Muscle layer of colon (tissue), 2 donors: ENCODE data around the gene ARFGEF3.
"Not testable (repeated sequence)": the region's sequence is repeated elsewhere in the genome, so short reads cannot be mapped to it uniquely, and the experiment has no call there.

Experiments used
- H3K27ac ChIP-seq: one replicate; pipeline ENCODE4 v1.7.0; 2013; ENCODE audit warnings: low read depth, mild to moderate bottlenecking, low read length, moderate library complexity
- H3K27me3 ChIP-seq, 2 donors: one replicate each; pipeline ENCODE4 v1.7.0; 2013; ENCODE audit warnings: low read length in 2 of 2, mild to moderate bottlenecking in 2 of 2; ENCODE audit not compliant: insufficient read depth in 2 of 2, control insufficient read depth in 1 of 2
- H3K36me3 ChIP-seq: one replicate; pipeline ENCODE4 v1.7.0; 2013; ENCODE audit warnings: mild to moderate bottlenecking, low read length; ENCODE audit not compliant: insufficient read depth
- H3K4me1 ChIP-seq: one replicate; pipeline ENCODE4 v1.7.0; 2013; ENCODE audit warnings: mild to moderate bottlenecking, low read length; ENCODE audit not compliant: insufficient read depth
- H3K4me3 ChIP-seq, 2 donors: one replicate each; pipeline ENCODE4 v1.7.0; 2013; ENCODE audit warnings: low read length in 2 of 2, low read depth in 1 of 2, mild to moderate bottlenecking in 1 of 2, moderate library complexity in 1 of 2
- H3K9ac ChIP-seq: one replicate; pipeline ENCODE4 v1.7.0; 2013; ENCODE audit warnings: low read length
- H3K9me3 ChIP-seq: one replicate; pipeline ENCODE4 v1.7.0; 2013; ENCODE audit warnings: mild to moderate bottlenecking, low read length
- donor health status: abdominal sarcoma.
- donor health status: Adenocarcinoma of cecum.

Gene ARFGEF3, protein sequence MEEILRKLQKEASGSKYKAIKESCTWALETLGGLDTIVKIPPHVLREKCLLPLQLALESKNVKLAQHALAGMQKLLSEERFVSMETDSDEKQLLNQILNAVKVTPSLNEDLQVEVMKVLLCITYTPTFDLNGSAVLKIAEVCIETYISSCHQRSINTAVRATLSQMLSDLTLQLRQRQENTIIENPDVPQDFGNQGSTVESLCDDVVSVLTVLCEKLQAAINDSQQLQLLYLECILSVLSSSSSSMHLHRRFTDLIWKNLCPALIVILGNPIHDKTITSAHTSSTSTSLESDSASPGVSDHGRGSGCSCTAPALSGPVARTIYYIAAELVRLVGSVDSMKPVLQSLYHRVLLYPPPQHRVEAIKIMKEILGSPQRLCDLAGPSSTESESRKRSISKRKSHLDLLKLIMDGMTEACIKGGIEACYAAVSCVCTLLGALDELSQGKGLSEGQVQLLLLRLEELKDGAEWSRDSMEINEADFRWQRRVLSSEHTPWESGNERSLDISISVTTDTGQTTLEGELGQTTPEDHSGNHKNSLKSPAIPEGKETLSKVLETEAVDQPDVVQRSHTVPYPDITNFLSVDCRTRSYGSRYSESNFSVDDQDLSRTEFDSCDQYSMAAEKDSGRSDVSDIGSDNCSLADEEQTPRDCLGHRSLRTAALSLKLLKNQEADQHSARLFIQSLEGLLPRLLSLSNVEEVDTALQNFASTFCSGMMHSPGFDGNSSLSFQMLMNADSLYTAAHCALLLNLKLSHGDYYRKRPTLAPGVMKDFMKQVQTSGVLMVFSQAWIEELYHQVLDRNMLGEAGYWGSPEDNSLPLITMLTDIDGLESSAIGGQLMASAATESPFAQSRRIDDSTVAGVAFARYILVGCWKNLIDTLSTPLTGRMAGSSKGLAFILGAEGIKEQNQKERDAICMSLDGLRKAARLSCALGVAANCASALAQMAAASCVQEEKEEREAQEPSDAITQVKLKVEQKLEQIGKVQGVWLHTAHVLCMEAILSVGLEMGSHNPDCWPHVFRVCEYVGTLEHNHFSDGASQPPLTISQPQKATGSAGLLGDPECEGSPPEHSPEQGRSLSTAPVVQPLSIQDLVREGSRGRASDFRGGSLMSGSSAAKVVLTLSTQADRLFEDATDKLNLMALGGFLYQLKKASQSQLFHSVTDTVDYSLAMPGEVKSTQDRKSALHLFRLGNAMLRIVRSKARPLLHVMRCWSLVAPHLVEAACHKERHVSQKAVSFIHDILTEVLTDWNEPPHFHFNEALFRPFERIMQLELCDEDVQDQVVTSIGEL (N-terminal part only)

DNA sequence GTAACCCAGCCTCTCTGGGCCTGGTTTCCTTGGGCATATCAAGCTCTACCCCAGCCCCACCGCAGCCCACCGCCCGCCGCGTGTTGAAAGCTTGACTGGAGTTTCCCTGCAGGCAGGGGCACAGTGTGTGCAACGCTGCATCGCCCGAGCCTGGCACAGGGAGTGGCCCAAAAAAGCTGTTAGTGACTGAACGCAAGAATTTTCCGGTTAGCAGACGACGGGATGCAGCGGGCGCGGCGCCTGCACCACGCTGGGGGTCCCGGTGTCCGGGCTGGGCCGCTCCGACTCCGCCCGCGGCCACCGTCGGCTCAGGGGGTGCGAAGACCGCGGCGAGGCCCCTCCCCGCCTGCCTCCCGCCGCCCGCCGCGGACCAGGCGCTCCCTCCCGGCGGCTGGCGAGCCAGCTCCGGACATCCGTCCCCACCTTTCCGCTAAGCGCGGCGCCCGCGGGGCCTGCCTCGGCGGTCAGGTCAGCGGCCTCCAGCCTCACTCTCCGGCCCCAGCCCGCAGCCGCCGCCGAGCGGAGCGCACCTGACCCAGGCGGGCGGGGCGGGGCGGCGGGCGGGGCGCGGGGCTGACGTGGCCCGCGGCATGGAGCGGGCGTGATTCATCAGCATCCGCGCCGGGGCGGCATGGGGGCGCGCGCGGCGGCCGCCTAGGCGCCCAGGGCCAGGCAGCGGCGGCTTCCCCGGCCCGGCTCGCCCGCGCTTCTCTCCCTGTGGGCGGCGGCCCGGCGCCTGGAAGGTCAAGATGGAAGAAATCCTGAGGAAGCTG, at the start of gene ARFGEF3:
Gene ARFGEF3, plus strand, starts transcription at position 602 of the 773 bp plus-strand sequence. Its CDS starts 148 bp downstream, at position 750.
- Histone ChIP-seq H3K27me3 (peaks cover 9 to 23% of the 10 kb centered on the region in 2 donors), H3K9me3 (no peaks in the 10 kb centered on the region), H3K27ac (no peak within 1 kb of the TSS)

DNA sequence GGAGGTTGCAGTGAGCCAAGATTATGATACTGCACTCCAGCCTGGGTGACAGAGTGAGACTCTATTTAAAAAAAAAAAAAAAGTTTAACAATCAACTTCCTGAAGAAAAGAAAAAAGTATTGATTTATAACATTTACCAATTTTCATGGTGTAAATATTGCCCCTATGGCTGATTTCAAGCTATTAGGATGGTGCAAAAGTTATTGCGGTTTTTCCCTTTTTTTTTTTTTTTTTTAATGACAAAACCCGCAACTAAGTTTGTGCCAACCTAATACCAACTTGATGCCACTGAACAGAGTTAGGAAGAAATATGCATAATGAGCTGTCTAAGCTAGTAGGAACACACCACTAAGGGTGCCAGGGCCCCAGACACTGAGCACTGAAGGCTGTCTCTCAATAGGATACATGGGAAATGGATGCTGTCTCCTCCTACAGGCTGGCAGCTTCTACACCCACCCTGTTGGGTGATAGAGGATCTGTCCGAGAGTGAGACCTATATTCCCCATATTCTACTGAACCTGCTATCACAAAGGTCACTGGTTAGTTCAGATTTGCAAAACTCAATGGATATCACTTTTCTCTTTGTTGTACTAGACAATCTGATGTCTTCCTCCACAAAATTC, 48.0 kb upstream of the ARFGEF3 start:
- H3K27ac ChIP-seq: no peak overlapping the region
- H3K27me3 ChIP-seq: no peaks in the 10 kb centered on the region
- no peaks in the 10 kb centered on the region for H3K4me1 ChIP-seq
- H3K36me3 ChIP-seq: no peaks in the 10 kb centered on the region
- H3K4me3 ChIP-seq: no peak overlapping the region
- no peak overlapping the region for H3K9ac ChIP-seq
- no peaks in the 10 kb centered on the region for H3K9me3 ChIP-seq

More for the DNA sequence above, at the start of gene ARFGEF3:
- H3K4me1 ChIP-seq: no peaks in the 10 kb centered on the region
- no peak within 1 kb of the TSS for H3K9ac ChIP-seq
- no peaks in the 10 kb centered on the region for H3K36me3 ChIP-seq
- peak within 1 kb of the TSS; percentile 60 to 61 for H3K4me3 ChIP-seq

DNA sequence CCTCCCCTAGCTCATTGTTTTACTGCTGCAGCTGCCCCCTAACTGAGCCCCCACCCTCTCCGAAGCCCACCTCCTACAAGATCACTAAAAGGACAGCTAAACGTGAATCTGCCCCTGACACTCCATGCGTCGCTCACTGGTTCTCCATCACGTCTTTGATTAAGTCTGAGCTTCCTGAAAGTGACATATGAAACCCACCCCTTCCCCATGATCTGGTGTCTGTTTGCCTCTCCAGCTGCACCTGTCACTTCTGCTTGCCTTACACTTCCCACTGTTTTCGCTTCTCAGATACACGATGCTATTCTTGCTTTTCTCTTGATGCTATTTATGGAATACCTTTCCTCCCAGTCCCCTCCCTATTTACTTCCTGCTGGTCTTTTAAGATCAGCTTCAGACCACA, 46.5 kb upstream of the ARFGEF3 start:
- H3K27ac ChIP-seq: no peak overlapping the region
- H3K9me3 ChIP-seq: no peaks in the 10 kb centered on the region
- no peaks in the 10 kb centered on the region for H3K36me3 ChIP-seq
- H3K27me3 ChIP-seq: no peaks in the 10 kb centered on the region
- no peak overlapping the region for H3K4me3 ChIP-seq
- H3K4me1 ChIP-seq: no peaks in the 10 kb centered on the region
- H3K9ac ChIP-seq: no peak overlapping the region

DNA sequence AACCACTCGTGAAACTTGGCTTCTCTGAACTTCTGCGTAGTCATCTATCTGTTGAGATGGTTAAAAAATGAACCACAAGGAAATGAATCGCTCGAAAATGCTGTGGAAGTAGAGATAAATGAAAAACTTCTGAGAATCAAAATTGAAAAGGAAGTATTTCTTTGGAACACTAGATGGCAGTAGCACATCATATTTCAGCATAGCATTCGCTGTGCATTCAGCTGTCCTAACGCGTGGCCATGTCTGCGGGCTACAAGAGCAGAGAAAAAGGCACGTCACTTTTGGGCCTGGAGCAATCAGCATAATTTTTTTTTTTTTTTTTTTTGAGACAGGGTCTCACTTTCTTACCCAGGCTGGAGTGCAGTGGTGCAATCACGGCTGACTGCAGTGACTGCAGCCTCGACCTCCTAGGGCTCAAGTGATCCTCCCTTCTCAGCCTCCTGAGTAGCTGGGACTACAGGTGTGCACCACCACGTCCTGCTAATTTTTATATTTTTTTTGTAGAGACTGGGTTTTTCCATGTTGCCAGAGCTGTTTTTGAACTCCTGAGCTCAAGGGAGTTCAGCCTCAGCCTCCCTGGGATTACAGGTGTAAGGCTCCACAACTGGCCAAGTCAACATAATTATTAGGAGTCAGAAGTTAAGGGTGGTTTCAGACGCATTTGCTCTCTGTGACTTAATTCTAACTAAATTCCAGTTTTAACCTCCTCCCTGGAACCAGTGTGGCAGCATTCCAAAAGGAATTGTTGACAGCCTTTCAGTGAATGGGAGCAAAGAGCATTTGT, 45.7 kb upstream of the ARFGEF3 start:
- H3K9me3 ChIP-seq: no peaks in the 10 kb centered on the region
- H3K27ac ChIP-seq: no peak overlapping the region
- H3K4me3 ChIP-seq: no peak overlapping the region
- H3K4me1 ChIP-seq: no peaks in the 10 kb centered on the region
- H3K36me3 ChIP-seq: no peaks in the 10 kb centered on the region
- no peak overlapping the region for H3K9ac ChIP-seq
- no peaks in the 10 kb centered on the region for H3K27me3 ChIP-seq

DNA sequence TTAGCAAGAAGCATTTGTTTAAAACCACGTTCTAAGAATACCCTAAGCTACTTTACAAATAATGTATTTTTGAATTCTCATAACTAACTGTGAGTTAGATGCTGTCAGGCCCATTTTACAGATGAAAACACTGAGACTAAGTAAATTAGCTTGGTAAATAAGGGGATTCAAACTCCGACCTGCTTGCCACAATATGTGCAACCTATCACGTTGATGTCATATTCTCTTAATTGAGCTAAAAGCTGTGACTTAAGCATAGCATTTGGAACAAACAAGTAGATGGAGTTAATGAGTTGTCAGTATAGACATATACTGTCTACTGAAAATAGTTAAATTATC, 45.1 kb upstream of the ARFGEF3 start:
- H3K4me1 ChIP-seq: no peaks in the 10 kb centered on the region

DNA sequence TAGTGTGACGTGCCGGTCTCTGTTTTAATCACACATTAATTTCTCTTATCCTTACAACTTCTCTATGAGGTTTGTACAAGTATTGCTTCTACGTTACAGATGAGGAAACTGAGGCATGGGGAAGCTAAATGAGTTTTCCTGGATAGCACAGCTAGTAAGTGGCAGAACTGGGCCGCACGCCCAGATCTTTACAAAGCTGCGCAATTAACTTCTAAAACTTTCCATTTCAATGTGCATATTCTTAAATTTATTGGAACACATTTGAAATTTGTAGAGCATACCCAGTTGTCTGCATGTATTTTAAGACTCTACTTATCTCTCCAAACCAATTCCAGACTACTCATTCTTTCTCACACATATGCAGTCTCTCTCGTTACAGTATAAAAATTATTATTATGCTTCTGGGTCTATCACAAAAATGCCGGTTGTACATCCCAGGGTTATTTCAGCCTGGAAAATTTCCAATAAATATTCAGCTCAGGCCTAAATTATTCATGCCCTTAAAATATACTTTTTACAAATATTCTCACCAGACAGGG, 44.3 kb upstream of the ARFGEF3 start:
- H3K4me1 ChIP-seq: no peaks in the 10 kb centered on the region
- H3K9me3 ChIP-seq: no peaks in the 10 kb centered on the region
- H3K27ac ChIP-seq: no peak overlapping the region
- H3K27me3 ChIP-seq: no peaks in the 10 kb centered on the region
- H3K4me3 ChIP-seq: no peak overlapping the region
- no peak overlapping the region for H3K9ac ChIP-seq
- H3K36me3 ChIP-seq: no peaks in the 10 kb centered on the region

More for the DNA sequence above, 45.1 kb upstream of the ARFGEF3 start:
- H3K4me3 ChIP-seq: no peak overlapping the region
- H3K9ac ChIP-seq: no peak overlapping the region
- no peaks in the 10 kb centered on the region for H3K9me3 ChIP-seq
- no peak overlapping the region for H3K27ac ChIP-seq
- H3K27me3 ChIP-seq: no peaks in the 10 kb centered on the region
- no peaks in the 10 kb centered on the region for H3K36me3 ChIP-seq

DNA sequence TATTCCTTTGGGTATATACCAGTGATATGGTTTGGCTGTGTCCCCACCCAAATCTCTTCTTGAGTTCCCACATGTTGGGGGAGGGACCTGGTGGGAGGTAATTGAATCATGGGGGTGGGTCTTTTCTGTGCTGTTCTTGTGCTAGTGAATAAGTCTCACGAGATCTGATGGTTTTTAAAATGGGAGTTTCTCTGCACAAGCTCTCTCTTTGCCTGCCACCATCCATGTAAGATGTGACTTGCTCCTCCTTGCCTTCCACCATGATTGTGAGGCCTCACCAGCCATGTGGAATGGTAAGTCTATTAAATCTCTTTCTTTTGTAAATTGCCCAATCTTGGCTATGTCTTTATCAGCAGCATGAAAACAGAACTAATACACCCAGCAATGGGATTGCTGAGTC, 42.5 kb upstream of the ARFGEF3 start:
- H3K4me1 ChIP-seq, H3K9me3 ChIP-seq, H3K27me3 ChIP-seq, H3K9ac ChIP-seq, H3K36me3 ChIP-seq, H3K4me3 ChIP-seq, H3K27ac ChIP-seq: not testable (repeated sequence)

DNA sequence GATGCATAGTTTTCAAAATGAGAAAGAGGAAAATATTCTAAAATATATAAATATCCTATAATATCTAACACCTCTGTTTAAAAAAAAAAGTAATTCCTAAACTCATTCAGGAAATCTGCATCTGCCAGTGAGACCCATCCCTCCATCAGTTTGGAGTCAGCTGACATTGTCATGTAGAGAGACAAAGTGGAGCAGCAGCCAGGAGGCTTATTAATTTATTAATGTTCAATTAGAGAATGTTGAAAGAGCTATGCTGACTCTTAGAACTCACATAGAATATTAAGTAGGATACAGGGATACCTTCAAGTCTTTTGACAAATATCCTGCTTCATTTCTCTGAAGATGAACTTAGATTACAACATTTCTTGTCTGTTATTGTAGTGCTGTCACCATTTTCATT, 41.8 kb upstream of the ARFGEF3 start:
- no peak overlapping the region for H3K27ac ChIP-seq
- H3K4me1 ChIP-seq: no peaks in the 10 kb centered on the region
- H3K9me3 ChIP-seq: no peaks in the 10 kb centered on the region
- no peaks in the 10 kb centered on the region for H3K27me3 ChIP-seq
- no peaks in the 10 kb centered on the region for H3K36me3 ChIP-seq
- no peak overlapping the region for H3K9ac ChIP-seq
- no peak overlapping the region for H3K4me3 ChIP-seq

DNA sequence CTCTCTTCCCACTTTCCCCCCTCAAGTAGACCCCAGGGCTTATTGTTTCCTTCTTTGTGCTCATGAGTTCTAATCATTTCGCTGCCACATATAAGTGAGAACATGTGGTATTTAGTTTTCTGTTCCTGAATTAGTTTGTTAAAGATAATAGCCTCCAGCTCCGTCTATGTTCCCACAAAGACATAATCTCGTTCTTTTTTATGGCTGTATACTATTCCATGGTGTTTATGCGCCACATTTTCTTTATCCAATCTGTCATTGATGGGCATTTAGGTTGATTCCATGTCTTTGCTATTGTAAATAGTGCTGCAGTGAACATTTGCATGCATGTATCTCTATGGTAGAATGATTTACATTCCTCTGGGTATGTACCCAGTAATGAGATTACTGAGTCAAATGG, 37.6 kb upstream of the ARFGEF3 start:
- H3K9me3 ChIP-seq: no peaks in the 10 kb centered on the region
- no peak overlapping the region for H3K27ac ChIP-seq
- H3K4me3 ChIP-seq: no peak overlapping the region
- no peak overlapping the region for H3K9ac ChIP-seq
- H3K27me3 ChIP-seq: no peaks in the 10 kb centered on the region
- H3K36me3 ChIP-seq: no peaks in the 10 kb centered on the region
- H3K4me1 ChIP-seq: no peaks in the 10 kb centered on the region

DNA sequence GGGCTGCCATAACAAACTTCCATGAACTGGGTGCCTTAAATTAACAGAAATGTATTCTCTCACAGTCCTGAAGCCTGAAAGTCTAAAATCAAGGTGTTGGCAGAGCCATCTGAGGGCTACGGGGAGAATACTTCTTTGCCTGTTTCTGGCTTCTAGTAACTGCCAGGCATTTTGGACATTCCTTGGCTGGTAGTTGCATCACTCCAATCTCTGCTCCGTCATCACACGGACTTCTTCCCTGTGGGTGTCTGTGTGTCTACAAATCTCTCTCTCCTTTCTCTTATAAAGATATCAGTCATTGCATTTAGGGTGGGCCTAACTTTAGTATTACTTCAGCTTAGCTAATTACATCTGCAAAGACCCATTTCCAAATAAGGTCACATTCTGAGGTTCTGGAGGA, 33.6 kb upstream of the ARFGEF3 start:
- no peak overlapping the region for H3K27ac ChIP-seq
- H3K9me3 ChIP-seq: no peaks in the 10 kb centered on the region
- H3K9ac ChIP-seq: no peak overlapping the region
- H3K4me3 ChIP-seq: no peak overlapping the region
- no peaks in the 10 kb centered on the region for H3K4me1 ChIP-seq
- H3K36me3 ChIP-seq: no peaks in the 10 kb centered on the region
- no peaks in the 10 kb centered on the region for H3K27me3 ChIP-seq
